GM19351 (cell line): ENCODE data around the gene OXTR.
"Not testable (repeated sequence)": the region's sequence is repeated elsewhere in the genome, so short reads cannot be mapped to it uniquely, and the experiment has no call there.

Experiments used
- ATAC-seq: cut with Tn5 transposase; IDR thresholded peaks from one replicate; pipeline ENCODE4 v1.9.1; 2021; ENCODE audit warnings: mild to moderate bottlenecking, moderate library complexity; ENCODE audit not compliant: unreplicated experiment

The OXTR gene

GRCh38 chr3:8743021-8743601 lies 26.3 kb downstream of the OXTR start:
- ATAC-seq: no peak

- ATAC-seq: no peak
These were observed 27.7 kb downstream of the OXTR start for GRCh38 chr3:8741581-8742261.

GRCh38 chr3:8739757-8740504 lies 29.5 kb downstream of the OXTR start:
- ATAC-seq: no peak

DNA sequence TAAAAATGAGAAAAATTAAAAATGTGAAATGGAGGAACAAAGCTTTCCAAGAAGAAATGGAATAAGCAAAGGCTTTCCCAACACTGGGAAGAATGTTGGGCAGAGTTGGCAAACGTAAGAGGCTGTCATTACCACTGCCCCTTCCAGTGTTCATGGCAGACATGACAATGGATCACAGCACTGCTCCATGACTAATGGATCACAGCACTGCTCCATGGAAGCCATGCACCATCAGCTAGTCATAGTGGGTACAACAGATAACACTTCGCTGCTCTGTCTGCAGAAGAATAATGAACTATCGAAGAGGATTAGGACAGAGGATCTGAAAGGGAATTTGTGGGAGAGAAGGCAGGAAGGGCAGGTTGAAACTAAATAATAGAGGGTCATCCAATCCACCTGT lies 30.8 kb downstream of the OXTR start:
- ATAC-seq: no peak

DNA sequence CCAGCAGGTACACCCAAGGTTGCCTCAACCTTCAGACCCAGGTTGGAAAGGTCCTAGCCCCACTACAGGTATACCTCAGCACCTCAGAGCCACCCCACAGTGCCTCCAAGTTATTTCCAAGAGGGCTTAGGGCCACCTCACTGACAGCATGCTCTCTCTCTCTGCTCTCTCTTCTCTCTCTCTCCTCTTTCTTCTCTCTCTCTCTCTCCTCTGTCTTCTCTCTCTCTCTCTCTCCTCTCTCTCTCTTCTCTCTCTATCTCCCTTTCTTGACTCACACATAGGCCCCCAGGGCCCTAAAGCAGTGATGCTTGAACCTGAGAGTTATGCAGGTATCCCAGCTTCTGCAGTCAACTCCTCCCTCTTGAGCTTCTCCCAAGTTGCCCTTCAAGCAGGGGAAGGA lies 31.6 kb downstream of the OXTR start:
- ATAC-seq: no peak

GRCh38 chr3:8737301-8737700 lies 32.1 kb downstream of the OXTR start:
- no peak for ATAC-seq

DNA sequence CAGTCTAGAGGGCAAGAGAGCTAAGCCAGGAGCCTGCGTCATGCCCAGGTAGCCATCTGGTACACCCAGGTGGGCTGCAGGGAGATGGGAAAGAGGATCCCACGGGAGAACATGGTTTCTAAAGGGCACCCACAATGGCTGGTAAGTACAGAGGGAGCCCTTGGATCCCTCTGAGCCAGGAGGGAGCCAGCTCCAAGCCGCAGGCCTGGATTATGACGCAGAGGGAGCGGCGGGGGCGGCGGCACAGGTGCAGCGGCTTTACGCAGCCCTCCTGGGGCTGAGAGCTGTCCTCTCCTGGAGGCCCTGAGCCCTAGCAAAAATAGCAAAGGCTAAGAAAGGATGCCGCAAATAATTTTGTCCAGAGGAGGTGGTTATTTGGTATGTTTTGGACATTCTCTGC lies 33.0 kb downstream of the OXTR start:
- ATAC-seq: no peak

GRCh38 chr3:8734908-8735307 lies 34.5 kb downstream of the OXTR start:
- ATAC-seq: no peak

- no peak for ATAC-seq
These were observed 35.1 kb downstream of the OXTR start for GRCh38 chr3:8734137-8734878.

DNA sequence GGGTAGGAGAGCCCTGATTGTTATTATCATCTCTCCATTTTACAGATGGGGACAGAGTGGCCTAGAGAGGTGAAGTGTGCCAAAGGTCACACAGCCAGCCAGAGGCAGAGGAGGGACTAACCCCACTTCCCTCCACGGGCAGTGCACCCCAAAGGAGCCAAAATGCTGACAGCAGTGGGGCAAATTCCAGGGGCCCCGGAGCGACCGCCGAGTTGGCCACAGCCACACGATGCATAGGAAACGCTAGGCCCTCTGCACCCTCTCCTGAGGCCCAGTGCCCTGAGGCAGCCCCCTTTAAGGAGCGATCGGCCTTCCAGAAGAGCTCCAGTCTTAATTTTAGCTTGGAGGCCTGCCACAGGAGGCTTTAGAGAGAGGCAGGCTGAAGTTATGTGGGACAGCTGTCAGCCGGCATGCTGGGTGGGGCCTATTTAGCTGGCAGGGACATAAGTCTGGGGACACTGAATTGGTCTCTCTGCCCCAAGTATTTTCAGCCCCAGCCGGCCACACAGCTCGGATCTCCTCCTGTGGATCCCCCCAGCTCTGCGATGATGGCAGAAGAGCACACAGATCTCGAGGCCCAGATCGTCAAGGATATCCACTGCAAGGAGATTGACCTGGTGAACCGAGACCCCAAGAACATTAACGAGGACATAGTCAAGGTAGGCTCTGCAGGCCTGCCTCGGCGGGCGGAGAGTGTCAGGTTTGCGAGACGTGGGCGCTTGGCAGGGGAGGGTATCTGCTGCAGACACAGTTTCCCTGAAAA lies 35.9 kb downstream of the OXTR start, which contains the start of gene CAV3:
TSS of gene CAV3 (plus strand) at position 471 of the 763 bp plus-strand sequence. CDS start at position 546, 75 bp downstream.
- no peak for ATAC-seq

DNA sequence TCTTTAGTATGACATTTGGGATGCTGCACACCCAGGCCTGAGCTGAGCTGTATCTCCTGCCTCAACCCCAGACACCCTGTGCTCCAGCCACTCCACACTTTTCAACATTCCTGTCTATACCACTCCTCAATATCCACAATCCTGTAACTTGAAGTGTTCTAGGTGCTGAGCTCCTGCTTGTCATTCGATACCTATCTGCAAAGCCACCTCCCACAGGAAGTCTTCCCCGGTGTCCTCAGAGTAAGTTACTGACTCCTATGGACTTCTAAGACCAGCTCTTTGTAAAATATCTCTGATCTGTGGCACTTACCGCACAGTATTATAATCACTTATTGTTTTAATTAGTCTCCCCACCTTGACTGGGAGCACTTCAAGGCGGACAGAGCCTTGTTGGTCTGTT lies 37.0 kb downstream of the OXTR start:
- no peak for ATAC-seq

DNA sequence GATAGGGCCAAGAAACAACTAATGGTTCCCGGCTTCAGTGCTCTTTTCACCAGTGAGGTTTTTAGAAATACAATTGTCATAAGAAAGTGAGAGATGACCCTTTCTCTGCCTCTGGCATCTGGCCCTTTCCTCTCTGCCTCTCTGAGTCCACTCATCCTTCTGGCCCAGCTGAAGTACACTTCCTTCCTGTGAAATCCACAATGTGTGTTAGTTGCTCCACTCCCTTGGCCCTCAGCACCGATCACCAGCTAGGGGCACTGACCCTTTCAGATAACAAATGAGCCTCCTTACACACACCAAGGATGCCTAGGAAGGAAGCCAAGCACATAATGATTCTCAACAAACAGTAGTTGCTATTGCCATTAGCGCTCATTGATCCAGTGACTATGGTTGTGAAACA lies 38.8 kb downstream of the OXTR start:
- no peak for ATAC-seq

DNA sequence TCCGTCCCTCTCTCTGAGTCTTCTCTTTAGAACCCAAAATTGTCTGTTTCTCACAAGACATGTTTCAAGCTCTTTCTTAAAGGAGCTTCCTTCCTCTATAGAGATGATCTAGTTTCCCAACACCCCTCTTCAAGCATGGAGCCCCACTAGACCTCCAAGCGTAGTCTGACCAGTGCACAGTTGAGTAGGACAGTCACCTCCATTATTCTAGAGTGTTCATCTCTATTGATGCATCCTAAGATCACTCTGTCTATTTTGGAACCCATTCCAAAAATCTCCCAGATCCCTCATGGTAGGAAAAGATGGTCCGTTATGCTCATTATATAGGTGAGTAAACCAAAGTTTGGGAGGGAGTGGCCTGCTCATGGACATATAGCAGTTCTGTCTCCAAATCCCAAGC lies 39.9 kb downstream of the OXTR start:
- ATAC-seq: no peak

DNA sequence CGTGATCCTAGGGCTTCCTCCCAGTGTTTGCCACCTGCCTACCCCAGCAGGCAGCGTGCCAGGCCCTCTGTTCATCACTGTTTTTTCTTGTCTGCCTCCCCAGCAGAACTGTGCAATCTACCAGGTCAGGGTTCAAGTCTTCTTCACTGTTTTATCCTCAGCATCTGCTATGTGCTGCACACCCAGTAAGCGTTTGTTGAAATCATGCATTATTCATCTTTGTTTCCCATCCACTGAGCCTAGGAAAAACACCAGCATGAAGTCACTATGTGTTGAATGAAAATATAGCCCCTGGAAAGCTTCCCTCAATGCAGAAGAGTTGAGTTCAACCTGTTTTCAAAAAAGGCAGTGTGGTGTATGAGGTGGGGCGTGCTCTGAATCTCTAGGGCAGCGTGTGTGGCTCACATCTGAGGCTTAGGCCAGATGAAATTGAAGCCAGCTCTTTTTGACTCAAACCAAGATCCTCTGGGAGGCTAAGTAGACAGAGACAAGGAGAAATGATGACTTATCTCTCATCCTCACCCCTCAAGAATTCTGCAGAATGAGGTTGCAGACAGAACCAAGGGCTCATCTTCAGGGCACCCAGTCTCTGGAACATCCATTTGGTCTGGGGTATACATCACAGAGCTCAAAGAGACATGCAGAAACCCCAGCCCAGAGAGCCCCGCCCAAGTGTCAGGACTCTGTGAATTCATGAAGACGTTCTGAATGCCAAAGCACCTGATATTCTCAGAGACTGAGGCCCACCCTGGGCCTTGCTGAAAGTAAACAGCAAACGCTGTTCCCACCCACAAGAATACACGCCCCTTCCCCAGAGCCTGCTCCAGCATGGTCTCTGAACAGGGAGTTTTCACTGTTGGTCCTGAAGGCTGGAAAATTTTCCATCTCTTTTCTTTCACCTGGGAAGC lies 41.6 kb downstream of the OXTR start:
- no peak for ATAC-seq

- no peak for ATAC-seq
These were observed 45.2 kb downstream of the OXTR start for GRCh38 chr3:8724108-8724752.

DNA sequence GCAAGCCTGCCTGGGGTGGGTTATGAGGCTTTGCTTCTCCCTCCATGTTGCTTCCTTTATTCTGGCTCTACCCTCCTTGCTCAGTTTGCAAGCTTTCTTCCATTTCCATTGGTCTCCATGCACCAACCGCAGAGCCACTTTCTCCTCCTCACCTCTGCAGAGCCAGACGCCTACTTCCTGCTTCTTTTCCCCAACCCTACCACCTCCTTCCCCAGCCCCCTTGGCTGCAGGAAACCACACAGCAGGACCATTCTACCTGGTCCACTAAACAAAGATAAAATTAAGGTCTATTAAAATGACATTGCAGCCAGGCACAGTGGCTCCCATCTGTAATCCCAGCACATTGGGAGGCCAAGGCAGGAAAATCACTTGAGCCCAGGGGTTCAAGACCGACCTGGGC lies 45.8 kb downstream of the OXTR start:
- ATAC-seq: no peak

DNA sequence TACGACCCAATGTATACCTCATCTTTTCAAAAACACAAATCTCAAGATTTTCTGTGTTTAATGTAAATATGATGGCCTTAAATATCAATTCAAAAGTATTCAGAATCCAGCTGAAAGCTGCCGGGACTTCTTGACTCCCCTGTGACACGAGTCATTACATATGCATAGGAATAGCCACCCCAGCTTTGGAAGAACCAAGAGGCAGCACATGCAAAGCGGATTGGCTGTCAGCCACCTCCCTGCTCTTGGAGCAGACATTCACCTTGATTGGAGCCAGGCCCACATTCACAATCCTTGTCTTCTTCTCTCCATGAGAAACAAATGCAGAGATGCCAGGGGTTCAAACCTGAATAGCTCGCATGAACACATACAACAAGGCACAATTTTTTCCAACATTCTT lies 46.6 kb downstream of the OXTR start:
- no peak for ATAC-seq

DNA sequence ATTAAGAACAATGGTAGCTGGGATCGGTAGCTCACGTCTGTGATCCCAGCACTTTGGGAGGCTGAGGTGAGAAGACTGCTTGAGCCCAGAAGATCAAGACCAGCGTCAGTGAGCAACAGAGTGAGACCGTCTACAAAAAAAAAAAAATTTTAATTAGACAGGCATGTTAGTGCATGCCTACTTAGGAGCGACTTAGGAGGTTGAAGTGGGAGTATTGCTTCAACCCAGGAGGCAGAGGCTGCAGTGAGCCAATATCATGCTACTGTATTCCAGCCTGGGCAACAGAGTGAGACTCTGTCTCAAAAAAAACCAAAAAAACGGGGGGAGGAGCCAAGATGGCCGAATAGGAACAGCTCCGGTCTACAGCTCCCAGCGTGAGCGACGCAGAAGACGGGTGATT lies 53.7 kb downstream of the OXTR start:
- ATAC-seq: not testable (repeated sequence)
